ENCODE results near the gene CATSPER1.

CATSPER1 gene

DNA sequence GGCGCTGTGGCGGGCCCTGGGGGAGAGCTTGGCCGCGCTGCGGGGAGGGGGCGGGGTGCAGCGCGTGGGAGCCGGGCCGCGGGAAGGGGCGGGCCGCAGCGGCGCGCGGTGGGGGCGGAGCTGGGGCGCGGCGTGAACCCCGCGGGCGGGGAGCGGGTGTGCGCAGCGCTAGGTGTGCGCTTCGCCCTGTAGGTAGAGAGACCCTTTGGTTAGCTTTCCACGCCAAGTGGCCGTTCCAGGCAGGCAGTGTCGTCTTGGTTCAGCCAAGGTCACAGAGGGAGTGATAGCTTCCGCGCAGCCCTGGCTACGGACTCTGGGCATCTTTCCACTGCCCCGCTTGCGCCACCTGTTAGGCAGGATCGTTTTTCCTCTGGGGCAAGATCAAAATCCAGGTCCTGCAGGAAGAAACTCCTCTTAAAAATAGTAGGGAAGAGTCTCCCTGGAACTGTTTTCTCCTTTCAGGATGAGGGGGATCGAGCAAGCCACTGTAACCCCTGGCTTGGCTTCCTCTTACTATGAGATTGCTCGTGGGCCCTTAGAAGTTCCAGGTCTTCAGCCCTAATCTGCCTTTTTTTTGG is 23.5 kb downstream of the CATSPER1 start:
- DNase-seq (ENCODE audit: low read depth) = peak; percentile 49

DNA sequence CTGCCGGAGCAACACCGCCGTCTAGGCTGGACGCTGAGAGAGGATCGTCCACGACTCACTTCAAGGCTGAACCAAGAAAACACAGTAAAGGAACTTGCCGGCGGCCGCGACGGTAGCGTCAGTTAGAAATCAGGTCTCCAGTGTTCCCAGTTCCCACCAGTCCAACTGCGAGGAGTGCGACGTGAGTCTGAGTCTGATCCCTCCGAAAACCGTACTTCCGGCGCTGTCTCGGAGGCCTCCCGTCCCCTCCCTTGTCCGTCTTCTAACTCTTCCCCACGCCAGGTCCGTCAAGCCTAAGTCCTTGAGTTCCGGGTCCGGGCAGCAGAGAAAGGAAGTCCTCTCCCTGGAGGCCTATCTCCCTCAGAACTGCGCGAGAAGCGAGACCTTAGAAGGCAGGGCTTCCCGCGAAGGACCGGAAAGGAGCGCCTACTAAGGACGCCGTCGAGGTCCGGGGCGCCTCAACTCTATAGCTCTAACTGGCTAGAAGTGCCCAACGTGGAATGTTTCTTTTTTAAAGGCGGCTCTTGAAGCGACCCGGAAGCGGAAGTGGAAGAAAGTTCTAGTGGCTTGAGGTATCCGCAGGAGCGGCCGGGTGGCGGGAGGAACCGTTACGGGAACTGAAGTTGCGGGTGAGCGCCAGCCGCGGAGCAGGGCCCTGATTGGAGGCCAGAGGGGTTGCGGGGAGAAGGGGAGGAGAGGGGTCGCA is 24.2 kb downstream of the CATSPER1 start, which contains the start of the genes BANF1 and EIF1AD:
Gene BANF1 (plus strand): TSS at position 562 of the 706 bp plus-strand sequence. CDS start 748 bp downstream, outside the sequence.
Gene EIF1AD (minus strand): TSS at position 216 of the 706 bp plus-strand sequence. CDS start 1,768 bp downstream, outside the sequence.
- DNase-seq (ENCODE audit: low read depth) = peak; percentile 98

DNA sequence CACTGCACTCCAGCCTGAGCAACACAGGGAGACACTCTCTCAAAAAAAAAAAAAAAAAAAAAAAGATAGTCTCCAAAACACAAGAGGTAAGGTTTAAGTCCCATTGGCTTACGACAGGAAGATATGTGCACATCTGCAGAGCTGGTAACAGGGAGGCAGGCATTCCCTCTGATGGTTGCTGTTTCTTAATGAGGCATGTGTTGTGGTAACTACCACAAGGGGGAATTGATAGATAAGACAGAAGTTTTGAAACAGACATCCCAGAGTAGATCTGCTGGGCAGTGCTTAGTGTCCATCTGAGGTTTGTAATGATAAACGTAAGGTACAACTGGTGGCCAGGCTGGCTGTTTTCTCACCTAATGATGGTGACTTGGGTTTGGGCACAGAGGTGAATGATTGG is 29.0 kb downstream of the CATSPER1 start:
- no peak for DNase-seq (ENCODE audit: low read depth)

DNA sequence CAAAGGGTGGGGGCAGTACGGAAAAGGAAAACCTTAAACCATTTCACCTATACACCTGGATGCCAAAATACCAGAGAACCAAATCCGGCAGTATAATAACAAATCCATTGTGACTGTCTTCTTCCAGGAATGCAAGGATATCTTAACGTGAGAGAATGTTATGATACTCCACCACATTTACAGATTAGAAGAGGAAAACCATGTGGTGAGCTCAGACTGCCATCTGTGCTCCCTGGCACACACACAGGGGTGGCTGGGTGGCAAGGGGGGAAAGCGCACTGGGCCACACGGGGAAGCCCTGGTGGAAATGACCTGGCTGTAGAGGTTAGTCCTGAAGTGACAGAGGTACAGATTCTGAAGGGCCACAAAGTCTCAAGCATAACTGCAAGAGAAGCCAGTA is 34.2 kb downstream of the CATSPER1 start:
- no peak for DNase-seq (ENCODE audit: low read depth)

DNA sequence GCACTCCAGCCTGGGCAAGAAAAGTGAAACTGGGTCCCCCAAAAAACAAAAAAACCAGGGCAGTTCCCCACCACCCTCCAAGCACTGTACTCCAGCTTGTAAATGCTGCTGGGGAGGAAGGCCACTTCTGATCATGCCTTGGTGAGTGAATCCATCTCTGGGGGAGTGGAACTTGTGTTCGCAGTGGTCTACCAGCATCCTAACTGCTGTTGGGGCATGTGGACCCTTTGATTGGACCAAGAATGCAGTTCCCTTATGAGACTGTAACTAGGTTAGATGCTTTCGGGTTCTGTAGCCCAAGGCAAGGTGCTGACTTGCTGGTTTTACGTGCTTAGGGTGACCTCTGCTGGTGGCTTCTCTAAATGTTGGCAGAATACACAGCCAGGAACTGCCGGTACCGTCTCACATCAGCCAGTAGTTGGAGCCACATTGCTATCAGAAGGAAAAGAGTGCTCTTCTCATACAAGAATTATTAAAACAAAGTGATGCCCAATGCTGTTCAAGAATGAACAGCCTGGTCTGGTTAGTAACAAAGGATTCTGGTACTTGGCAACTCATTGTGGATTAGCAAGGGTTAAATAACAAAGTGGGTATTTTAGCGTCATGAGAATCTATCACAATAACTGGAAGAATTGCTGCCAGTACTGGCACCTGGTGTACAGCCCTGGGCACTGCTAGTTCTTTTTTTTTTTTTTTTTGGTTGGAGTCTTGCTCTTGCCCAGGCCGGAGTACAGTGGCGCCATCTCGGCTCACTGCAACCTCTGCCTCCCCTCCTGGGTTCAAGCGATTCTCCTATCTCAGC is 37.3 kb downstream of the CATSPER1 start:
- DNase-seq (ENCODE audit: low read depth) = peak; percentile 95

DNA sequence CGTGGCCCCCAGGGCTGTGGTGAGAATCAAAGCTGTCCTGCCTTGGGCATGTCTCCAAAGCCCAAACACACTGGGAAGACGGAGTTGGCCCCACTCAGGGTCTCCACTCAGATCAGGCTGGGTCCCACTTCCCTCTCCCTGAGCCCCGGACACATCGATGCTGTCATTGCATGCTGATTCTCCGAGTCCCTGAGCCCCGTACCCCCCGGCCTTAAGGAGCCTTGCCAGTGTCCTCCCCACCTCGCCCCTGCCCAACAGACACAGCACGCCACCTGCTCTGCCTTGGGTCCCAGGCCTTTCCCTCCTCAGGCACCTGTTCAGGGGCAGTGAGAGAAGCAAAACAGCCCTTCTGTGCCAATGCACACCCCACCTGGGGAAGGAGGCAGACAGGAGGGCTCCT is 38.9 kb downstream of the CATSPER1 start:
- no peak for DNase-seq (ENCODE audit: low read depth)

DNA sequence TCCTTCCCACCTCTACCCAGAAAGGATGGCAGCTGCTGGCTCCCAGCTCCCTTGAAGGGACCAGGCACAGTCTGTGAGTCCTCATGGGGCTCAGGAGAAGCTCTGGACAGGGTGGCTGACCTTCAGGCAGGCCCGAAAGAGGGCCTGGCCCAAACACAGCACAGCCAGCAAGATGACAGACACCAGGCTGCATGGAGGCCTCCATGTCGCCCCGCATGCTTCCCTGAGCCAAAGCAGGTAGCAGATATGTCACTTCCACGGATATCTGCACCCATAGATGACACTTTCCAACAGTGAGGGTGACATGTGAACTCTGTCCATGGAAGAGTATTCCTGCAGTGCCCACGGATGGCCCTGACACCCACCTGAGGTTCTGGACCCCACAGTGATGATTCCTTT is 42.7 kb downstream of the CATSPER1 start:
- no peak for DNase-seq (ENCODE audit: low read depth)

DNA sequence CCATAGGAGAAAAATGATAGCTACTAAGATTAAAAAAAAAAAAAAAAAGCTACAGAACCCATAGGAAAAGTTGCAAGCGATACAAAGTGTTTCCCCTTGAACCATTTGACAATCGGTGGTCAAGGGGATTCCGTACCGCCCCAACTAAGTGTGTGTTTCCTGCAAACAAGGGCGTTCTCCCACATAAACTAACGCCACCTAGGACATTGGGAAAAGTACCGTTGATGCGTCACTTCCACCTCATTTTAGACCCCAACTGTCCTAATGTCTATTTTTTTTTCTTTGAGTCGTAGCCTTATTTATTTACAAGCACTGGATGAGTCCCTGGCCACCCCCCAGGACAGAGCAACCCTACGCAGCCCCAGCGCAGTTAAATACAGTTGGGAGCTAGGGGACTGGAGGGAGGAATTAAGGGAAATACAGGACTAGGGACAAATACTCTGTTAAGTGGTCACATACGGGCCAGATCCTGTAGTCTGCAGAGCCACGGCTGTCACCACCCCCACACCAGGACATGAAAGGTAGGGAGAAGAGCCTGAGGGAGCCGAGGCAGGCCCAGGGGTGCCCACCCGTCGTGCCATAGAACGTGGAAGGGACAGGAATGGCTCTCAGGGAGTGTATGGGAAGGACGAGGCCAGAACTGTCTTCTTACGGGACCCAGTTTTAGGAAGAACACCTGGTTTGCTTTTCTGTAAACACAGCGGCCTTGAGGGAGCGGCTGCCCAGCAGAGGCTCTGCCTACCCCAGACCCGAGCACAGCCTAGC is 43.3 kb downstream of the CATSPER1 start:
- DNase-seq (ENCODE audit: low read depth) = no peak

DNA sequence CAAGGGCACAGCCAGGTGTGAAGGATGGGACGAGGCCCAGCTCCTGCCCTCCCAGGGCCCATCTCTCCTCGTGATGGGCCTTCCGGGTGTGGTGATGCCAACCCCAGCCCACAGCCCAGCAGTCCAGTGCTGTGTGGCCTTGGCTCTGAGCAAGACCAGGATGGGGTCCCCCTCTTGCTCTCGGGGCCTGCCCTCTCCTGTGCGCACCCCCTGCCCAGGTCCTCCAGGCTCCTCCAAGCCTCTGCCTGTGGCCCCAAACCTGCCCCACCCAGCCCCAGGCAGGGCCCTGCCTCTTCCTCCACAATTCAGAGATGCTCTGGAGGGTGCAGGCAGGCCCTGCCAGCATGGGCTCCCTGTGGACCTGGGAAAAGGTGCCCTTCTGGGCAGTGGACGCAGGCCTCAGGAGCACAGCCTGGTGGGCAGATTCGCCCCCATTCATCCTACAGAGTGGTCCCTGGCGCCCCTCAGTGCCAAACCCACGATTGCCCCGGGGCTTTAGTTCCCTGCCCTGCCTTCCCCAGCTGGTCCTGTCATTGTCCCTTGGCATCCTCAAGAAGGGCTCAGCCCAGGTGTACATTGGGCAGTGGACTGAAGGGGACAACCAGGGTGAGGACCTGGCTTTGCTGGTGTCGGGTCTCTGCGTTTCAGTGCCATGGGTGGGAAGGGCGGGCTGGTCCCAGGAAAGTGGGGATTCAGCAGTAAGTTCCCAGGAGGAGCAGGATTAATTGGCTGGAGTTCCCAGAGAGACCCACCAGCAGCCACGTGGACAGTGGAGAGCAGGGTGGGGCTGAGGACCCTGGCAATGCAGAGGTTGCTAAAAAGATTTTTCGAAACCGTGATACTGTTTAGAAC is 44.1 kb downstream of the CATSPER1 start:
- no peak for DNase-seq (ENCODE audit: low read depth)

DNA sequence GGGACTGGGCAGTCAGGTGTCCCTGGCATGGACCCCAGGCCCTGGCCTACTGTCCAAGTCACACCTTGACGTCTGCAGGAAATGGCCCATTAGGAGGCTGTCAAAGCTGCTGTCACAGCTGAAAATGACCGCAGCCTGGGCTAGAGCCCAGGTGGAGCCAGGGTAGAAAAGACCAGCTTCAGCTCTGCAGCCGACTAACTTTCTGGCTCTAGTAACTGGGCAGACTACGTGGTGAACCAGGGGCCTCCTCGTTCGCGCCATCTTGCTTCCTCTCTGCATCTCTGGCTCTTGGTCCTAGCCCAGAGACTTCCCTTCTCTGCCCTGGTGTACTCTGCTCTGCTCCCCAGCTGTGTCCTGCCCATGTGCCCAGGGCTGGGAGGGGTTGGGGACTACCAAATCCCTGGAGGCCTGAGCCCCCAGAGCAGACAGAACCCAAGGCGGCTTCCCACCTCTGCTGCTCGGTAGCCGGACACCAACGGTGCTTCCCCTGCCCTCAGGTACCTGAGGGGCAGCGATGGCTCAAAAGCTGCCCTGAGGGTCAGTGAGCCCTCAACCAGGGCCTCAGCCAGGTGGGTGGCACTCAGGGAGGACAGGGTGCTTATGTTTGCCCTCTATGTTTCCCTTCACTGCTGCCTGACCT is 45.1 kb downstream of the CATSPER1 start:
- no peak for DNase-seq (ENCODE audit: low read depth)

DNA sequence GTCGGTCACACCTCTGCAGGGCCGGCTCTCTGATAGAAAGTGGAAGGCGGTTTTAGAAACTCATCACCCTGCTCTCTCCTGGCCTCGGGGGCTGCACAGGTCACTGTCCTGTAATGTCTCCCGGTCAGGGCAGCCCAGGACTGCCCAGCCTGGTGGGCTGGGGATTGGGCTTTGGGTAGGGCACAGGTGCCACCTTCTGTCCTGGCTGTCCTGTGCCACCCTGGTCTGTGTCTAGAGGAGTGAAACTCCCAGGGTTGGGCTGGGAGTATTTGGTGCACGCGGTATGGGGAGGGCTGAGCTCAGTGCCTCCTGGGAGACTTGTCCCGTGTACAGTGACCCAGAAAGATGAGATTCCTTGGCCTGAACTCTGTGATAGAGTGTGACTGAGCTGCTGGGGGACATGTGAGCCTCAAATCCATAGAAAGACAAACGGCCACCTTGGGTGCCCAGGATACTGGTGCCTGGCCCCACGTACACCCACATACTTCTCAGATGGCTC is 47.0 kb downstream of the CATSPER1 start:
- DNase-seq (ENCODE audit: low read depth) = no peak

DNA sequence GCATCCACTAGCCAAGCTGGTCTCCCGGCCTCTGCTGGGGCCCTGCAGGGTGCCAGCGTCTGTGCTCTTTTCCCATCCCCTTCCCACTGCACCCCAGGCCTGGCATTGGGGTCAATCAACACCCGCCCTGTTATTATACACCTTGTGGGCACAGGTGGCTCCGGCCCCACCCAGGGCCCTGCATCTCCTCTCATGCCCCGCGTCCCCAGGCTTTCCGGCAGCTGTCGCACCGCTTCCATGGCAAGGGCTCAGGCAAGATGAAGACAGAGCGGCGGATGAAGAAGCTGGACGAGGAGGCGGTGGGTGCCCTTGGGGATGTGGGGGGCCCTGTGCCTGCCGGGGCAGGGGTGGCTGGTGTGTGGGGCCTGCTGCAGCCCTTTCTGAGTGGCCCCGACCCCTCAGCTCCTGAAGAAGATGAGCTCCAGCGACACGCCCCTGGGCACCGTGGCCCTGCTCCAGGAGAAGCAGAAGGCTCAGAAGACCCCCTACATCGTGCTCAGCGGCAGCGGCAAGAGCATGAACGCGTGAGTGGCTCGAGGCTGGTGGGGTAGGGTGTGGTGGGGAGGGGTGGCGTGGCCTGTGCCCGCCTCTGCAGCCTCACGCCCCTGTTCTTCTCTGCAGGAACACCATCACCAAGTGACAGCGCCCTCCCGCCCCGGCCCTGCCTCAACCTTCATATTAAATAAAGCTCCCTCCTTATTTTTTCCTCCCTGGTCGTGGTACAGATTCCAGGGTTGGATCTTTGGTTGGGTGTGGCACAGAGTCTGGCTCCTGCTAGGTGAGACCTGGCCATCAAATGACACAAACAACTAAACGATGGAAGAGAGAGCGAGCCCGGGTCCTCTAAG is 47.7 kb downstream of the CATSPER1 start:
- DNase-seq (ENCODE audit: low read depth) = no peak

DNA sequence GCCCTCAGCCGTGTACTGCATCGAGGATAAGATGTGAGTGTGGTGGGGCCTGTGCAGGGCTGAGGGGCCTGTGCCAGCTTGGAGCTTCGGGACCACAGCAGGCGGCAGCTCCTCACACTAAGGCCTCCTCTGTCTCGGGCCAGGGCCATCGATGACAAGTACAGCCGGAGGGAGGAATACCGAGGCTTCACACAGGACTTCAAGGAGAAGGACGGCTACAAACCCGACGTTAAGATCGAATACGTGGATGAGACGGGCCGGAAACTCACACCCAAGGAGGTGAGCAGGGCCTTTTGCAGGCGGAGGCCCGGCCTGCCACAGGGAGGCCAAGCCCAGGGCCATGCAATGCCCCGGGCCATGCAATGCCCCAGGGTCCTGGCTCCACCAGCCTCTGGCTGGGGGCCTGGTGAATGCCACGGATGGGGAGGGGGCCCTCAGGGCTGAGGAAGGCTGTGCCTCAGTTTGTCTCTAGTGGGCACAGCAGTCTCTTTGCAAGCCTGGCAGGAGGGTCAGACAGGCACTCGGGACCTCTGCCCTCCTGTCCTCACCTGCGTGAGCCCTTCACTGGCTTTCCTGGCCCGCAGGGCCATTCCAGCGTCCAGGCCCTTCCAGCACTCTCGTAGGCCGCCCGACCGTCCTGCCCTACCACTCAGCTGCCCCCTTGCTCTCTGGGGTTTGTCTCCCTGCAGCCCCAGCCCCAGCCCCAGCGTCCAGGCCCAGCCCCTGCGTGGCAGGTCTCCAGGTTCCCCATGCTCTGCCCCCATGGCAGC is 48.5 kb downstream of the CATSPER1 start:
- no peak for DNase-seq (ENCODE audit: low read depth)

DNA sequence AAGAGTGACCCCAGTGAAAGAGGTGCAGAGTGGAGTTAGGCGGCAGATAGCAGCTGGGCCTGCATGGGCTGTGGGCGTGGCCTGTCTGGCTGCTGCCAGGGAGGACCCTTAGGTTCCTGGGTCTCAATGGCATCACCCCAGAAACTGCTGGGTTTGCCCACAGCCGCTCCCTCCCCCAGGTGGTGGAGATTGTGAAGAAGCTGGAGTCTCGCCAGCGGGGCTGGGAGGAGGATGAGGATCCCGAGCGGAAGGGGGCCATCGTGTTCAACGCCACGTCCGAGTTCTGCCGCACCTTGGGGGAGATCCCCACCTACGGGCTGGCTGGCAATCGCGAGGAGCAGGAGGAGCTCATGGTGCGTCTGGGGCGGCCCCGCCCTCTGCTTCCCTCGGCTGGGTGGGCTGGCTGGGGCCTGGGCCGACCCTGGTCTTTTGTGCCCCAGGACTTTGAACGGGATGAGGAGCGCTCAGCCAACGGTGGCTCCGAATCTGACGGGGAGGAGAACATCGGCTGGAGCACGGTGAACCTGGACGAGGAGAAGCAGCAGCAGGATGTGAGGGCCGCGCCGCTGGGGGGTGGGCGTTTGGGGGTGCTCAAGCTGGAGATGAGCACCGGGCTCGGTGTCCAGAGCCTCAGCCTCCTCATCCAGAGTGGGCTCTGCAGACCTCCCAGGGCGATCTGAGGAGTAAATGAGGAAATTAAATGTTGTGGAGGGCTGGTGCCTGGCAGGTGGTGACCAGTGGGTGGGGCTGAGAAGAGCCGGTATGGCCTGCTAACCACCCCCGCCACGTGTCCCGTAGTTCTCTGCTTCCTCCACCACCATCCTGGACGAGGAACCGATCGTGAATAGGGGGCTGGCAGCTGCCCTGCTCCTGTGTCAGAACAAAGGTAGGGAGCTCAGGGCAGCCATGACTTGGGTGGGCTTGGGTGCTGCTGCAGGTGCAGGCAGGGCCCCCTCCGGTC is 49.8 kb downstream of the CATSPER1 start:
- DNase-seq (ENCODE audit: low read depth) = no peak

DNA sequence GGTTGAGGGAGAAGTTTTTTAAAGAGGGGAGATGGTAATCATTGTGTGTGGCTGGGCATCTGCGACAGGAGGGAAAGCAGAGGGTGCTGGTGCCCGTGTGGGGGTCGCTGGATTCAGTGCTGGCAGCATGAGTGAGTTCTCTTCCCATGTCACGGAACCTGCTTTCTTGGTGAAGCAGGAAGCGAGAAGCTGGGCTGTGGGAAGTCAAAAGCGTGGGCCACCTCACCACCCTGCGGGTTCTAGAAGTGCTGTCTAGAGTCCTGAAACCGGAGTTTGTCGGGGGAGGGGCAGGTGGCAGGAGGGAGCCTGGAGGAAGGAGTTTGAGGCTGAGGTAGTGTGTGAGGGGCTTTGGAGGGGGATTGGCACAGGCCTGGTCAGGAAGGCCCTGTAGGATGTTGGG is 50.5 kb downstream of the CATSPER1 start:
- DNase-seq (ENCODE audit: low read depth) = no peak

DNA sequence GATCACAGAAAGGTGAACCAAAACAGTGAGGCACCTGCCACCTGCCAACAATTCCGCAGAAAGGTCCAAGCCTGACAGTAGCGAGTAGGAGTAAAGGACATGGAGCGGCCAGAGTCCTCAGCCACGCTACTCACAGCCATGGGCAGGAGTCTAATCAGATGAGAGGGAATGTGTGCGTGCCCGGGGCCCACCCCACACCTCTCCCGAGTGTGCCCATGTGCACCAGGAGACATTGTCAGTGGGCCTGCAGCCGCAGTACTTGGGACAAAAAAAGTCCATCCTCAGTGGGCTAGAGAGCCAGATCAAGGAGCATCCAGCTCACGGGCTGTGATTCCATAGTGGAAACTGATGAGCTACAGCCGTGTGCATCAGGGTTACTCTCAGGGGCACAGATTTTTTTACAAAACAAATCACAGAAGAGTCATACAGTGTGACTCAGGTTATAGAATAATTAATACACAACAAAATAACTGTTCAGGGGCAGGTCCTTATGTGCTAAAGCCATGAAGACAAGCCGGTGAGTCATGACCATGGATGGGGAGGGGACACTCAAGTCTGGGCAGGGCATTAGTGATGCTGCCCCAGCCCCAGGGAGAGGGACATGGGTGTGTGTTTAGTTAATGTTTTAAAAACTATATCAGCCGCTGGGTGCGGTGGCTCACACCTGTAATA is 52.7 kb downstream of the CATSPER1 start:
- DNase-seq (ENCODE audit: low read depth) = peak; percentile 28

DNA sequence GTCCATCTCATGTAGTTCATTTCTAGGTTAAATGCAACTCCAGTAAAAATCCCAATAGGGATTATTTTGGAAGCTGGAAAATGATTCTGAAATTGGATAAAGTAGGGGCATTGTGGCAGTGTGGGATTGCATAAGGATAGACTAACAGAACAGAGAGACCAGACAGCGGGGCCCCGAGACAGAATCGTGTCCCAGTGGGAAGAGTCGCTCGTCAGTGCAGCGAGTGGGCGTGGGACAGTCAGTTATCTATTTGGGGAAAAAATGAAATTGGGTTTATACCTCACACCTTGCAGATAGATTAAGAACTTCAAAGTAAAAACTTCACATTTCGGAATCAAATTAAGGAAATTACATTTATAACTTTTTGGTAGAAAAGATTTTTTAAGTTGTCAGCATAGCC is 54.2 kb downstream of the CATSPER1 start:
- no peak for DNase-seq (ENCODE audit: low read depth)
